GM19193 (cell line): Measurements from ENCODE around the gene GNAQ.

Source experiments
- POLR2A ChIP-seq: IDR thresholded peaks from 4 replicates; pipeline ENCODE4 v1.6.1; 2011; ENCODE audit not compliant: insufficient read depth, insufficient read length; ENCODE audit errors: extremely low read depth

GNAQ gene

DNA sequence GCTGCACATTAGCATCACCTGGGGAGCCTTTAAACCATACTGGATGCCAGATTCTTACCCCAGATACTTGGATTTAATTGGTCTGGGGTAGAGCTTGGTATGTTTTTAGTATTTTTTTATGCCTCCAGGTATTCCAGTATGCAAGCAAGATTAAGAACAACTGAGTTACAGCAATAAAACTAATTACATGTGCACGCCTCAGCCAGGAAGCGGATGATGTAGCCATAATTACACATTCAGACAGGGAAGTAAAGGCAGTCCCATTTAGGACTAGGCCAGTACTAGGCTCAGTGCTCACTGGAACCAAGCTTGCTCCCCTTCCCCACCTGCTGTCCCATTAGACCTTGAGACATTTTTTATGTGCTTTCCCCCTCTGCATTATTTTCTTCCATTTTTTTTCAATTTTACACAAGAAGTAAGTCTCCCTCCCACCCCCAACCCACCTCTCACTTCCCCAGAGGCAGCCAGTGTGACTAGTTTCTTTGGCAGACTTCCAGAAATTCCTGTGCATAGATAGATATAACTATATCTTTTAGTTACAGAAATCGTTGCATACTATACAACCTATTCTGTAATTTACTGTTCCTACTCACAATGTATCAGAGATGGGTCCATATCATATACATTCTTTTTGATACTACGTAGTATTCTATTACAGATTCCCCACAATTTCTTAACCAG lies 7.1 kb upstream of the GNAQ start:
- no peak for TF ChIP-seq POLR2A

- TF ChIP-seq POLR2A = no peak
These were observed 3.9 kb upstream of the GNAQ start for GRCh38 chr9:78035383-78035993.

DNA sequence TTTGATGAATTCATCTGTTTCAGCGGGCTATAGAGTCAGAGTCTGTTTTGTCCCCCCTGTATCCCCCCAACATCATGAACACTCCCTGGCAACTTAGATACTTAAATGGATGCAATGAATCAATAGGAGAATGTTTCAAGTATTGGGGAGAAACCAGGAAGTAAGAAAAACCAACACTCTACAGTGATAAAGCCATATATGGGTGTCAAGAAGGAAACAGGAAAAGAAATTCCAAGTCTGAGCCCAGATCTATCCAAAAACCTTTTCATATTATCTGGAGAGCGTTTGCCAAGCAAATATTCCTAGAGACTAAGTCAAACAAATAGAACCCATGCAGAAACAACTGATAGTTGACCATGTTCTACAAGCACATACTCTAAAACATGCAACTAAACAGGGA lies 2.3 kb upstream of the GNAQ start:
- no peak for TF ChIP-seq POLR2A

DNA sequence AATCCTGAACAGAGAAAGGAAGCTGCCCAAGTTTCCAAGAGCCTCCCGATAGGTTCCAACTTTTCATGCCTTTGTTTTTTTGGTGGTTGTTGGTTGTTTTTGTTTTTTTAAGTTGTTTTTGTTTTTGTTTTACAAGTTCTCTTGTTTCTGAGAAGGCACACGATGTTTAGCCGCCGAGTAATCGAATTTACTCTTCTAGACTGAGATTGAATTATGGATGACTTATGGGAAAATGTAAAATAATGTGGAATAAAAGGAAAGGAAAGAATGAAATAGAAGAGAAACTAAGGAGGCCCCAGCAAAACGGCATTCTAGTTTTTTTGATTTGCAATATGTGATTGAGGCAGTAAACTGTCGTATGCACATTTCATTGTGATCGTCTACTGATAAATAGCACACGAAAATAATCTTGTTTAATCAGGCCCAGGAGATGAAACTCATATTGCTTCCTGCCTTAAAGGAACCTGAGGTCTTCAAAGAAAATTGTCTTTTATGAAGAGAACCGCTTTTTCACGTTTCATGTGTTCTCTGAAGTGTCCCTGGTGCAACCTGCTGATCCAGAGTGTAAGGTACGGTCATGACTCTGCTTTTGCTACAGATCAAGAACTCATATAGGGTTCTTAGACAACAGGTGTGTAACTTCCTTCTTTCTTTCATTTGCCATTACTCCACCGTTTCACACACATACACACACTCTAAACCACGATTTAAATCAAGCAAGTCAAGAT lies 1.3 kb upstream of the GNAQ start:
- no peak for TF ChIP-seq POLR2A

DNA sequence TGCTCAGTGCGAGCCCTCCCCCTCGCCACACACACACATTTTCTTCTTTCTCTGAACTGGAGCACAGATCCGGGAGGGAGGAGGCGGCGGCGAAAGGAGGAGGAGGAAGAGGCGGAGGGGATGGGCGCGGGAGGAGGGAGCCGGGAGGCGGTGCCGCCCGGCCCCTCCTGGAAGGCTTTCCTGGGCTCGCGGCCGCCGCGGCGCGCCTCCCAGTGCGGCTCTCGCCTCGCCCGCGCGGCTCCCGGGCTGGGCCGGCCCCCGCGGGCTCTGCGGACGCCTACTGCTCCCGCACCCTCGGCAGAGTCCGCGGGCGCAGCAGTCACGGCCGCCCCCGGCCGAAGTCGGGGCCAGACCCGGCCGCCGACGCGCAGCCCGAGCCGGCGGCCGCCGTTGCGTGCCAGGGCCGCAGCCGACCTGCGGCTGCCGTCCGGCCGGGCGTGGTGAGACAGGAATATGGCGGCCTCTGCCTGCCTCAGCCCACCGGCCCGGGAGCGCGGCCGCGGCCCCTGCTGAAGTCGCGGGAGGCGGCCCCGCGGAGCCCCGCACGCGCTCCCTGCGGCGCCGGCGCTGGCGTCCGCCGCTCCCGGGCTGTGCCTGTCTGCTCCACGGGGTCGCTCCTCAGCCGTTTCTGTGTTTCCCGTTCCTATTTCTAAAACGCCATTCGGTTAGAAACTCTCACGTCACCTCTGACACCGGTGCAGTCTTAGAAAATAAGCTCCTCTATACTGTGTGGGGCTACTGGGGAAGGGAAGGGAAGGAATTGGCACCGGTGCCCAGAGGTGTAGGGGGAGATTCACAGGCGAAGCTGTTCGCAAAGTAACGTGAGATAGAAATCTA lies 500 bp upstream of the GNAQ start:
- TF ChIP-seq POLR2A = no peak

DNA sequence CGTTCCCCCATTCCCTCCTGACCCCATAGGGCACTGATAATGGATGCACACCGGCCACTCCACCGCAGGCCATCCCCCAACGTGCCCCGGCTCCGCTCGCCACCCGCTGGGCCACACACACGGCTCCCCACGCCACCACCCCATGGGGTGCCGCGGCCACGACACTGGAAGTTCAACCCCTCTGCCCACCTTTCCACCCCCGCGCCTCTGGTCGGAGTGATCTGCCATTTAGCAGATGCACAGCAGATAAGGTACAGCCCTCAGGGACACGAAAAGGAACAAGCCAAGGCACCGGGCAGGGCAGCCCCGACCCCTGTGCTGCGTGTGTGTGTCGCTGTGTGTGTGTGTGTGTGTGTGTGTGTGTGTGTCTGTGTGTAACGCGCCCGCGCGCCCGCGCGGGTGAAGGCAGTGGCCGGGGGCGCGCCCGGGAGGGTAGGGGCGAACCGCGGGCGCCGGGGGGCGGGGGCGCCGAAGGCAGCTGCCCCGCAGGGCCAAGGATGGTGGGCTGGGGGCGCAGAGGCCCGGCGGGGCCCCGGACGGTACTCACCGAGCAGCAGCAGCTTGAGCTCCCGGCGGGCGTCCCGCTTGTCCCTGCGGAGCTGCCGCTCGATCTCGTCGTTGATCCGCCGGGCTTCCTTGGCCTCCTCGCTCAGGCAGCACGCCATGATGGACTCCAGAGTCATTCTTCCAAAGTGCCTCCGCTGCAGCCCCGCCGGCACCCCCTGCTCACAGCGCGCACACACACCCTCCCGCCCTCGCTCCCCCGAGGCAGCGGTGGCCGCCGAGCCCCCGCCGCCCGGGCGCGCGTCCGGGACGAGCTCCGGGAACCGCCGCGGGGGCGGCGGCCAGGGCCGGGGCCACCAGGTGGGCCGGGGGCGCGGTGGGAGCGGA lies 813 bp downstream of the GNAQ start:
- no peak for TF ChIP-seq POLR2A

DNA sequence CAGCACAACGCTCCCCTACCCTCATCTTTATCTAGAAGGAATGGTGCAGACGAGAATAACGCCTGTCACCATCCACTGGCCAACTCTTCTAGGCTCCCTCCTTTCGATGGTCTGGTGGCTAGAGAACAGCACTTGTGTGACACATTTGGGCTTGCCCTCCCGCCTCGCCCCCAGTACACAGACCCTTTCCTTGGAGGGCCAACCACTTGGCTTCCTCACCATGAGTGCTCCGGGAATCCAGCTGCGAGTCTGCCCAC lies 1.4 kb downstream of the GNAQ start:
- no peak for TF ChIP-seq POLR2A

DNA sequence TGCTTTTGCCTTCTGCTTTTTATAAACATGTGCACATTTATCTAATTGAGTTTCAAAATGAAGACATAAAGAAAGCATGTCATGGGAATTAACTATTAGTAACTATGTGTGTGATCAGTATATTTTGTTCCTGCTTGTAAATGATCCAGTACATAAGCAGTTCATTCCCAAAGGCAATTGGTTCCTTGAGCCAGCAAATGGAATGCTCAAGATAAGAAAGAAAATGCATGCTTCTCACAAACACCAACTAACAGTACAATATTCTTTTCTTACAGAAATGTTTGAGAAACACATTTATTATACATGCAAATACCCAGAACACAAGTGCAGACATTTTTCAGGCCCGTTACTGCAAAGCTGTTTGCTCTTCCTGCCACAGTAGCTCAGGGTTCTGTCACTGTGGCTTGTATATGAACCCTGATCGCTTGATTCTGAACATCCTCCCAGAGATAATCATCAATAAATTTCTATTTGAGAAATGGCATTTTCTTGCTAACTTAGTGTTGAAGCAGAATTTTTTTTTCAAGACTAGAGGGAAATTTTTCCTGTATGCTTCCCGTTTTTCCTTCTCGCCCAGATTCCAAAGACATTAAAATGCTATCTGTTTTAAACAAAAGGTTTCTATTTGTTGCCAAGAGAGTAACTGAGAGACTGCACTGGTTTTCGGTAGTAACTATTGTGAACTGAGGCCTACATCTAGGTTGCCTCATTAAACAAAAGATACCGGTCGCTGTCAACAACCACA lies 1.9 kb downstream of the GNAQ start:
- TF ChIP-seq POLR2A = no peak

GRCh38 chr9:78028926-78029325 lies 2.7 kb downstream of the GNAQ start:
- TF ChIP-seq POLR2A = no peak

GRCh38 chr9:78026947-78027346 lies 4.7 kb downstream of the GNAQ start:
- TF ChIP-seq POLR2A = no peak

DNA sequence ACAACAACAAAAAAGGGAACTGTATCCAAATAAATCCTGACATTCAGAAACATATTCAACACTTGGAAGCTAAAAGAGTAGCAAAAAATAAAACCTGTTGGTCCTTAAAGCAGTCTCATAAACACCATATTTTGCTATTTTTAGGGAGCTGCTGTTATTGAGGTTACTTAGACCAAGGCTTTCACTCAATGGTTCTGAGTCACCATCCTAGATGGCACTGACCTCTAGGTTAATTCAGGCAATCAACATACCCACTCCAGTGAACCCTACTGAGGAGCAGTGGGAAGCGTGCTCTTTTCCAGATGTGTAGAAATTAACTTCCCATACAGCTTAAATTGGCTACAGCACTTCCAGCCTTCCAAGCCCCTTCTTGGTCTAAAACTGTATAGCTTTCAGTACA lies 5.2 kb downstream of the GNAQ start:
- TF ChIP-seq POLR2A = no peak

DNA sequence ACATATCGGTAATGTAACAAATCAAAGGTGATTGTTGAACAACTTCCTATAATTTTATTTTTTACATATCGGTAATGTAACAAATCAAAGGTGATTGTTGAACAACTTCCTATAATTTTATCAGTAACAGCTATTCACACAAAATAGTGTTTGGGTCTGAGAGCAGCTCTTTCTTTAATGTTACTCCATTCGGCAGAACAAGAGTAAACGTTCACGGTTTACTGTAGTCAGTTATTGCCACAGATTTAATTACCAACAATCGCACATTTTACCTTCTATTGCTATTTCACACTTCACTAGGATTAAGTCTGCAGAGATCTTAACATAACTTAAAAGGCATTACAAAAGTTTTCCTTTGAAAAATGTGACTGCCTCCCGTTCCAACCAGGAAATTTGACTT lies 6.4 kb downstream of the GNAQ start:
- TF ChIP-seq POLR2A = no peak

- no peak for TF ChIP-seq POLR2A
These were observed 8.4 kb downstream of the GNAQ start for GRCh38 chr9:78023003-78023741.
